HCT116 (cell line): ENCODE data around the gene CXCL10. TPM values are rescaled to one million over a fixed set of nuclear protein-coding genes. Genes with fewer than 3 reads are reported as not detected.
"Not testable (repeated sequence)": the region's sequence is repeated elsewhere in the genome, so short reads cannot be mapped to it uniquely, and the experiment has no call there.

Experiments used
- ATAC-seq: fragments of 200-7000 bp; cut with Tn5 transposase; 2 replicates; pipeline ENCODE4 v1.9.1; 2020; ENCODE audit warnings: mild to moderate bottlenecking, moderate library complexity
- BruUV-seq: library from RNA; stranded (reverse); fragments of 400-500 nt; replicated peaks from 2 replicates; lab custom pipeline; 2021; lab: Mats Ljungman, UMichigan
- CTCF ChIA-PET: fragments of 300-600 bp; sonication (Branson Sonifier 250); formaldehyde crosslinking; loops from one replicate; lab custom pipeline; 2021; ENCODE audit warnings: antibody characterized with exemption; lab: Charles Lee
- POLR2A ChIA-PET: fragments of 300-600, 350-600 bp; sonication (Branson Sonifier 250); formaldehyde crosslinking; loops from one replicate; lab custom pipeline; 2021; ENCODE audit warnings: antibody characterized with exemption; lab: Charles Lee
- RAD21 ChIA-PET, 2 experiments: fragments of 300-600 bp; sonication (Branson Sonifier 250); formaldehyde crosslinking; loops; one replicate each; lab custom pipeline; 2023; ENCODE audit warnings: low total read pairs in 2 of 2; ENCODE audit not compliant: uncharacterized antibody in 2 of 2, unreplicated experiment in 2 of 2, low non-redundant PET in 1 of 2; lab: Charles Lee
- DNase-seq: peaks from one replicate; pipeline ENCODE4 v3.0.0-alpha.2; 2010; ENCODE audit warnings: low read depth, low spot score
- H2AFZ ChIP-seq: fragments of 200-600 bp; shearing (Covaris generic), sonication (generic); 2 replicates; pipeline ENCODE4 v1.6.1; 2017; ENCODE audit warnings: low read depth, mixed run types, mixed read lengths, antibody characterized with exemption, low read length; ENCODE audit not compliant: poor library complexity, severe bottlenecking
- H3K27ac ChIP-seq: 2 replicates; pipeline ENCODE4 v1.5.1; 2012; ENCODE audit warnings: low read depth, low read length
- H3K27me3 ChIP-seq: fragments of 200-600 bp; sonication (generic); 2 replicates; pipeline ENCODE4 v1.6.1; 2016; ENCODE audit warnings: mixed run types, low read length, mixed read lengths; ENCODE audit not compliant: insufficient read depth
- H3K36me3 ChIP-seq, 2 experiments: fragments of 200-500 bp in 1 of 2; fragments of 200-600 bp in 1 of 2; sonication (Bioruptor generic) in 1 of 2; sonication (generic) in 1 of 2; 2 replicates each; pipeline versions ENCODE4 v1.5.1 to v1.6.1; 2014 to 2016; ENCODE audit warnings: low read length in 2 of 2, inconsistent platforms in 1 of 2, mixed read lengths in 1 of 2, mixed run types in 1 of 2; ENCODE audit not compliant: insufficient read depth in 2 of 2, control insufficient read depth in 1 of 2
- H3K4me1 ChIP-seq, 2 experiments: fragments of 200-600 bp in 1 of 2; sonication (generic) in 1 of 2; 2 replicates each; pipeline versions ENCODE4 v1.5.1 to v1.6.1; 2012 to 2017; ENCODE audit warnings: low read length in 2 of 2, inconsistent platforms in 1 of 2, mild to moderate bottlenecking in 1 of 2, mixed read lengths in 1 of 2, mixed run types in 1 of 2, moderate library complexity in 1 of 2; ENCODE audit not compliant: insufficient read depth in 2 of 2, control insufficient read depth in 1 of 2
- H3K4me2 ChIP-seq: fragments of 200-600 bp; sonication (generic); 2 replicates; pipeline ENCODE4 v1.6.1; 2017; ENCODE audit warnings: mixed run types, low read length, mixed read lengths
- H3K4me3 ChIP-seq, 2 experiments: fragments of 200-600 bp in 1 of 2; sonication (generic) in 1 of 2; replicated peaks in 1 of 2; 2 replicates each; pipeline ENCODE4 v1.5.1; 2011 to 2016; ENCODE audit warnings: low read length in 2 of 2, control low read depth in 1 of 2, low read depth in 1 of 2, mild to moderate bottlenecking in 1 of 2, mixed read lengths in 1 of 2, mixed run types in 1 of 2
- H3K79me2 ChIP-seq: fragments of 200-600 bp; sonication (generic); 2 replicates; pipeline ENCODE4 v1.6.1; 2017; ENCODE audit warnings: mild to moderate bottlenecking, mixed run types, low read length, moderate library complexity, mixed read lengths; ENCODE audit not compliant: insufficient read depth
- H3K9ac ChIP-seq: fragments of 200-600 bp; sonication (generic); 2 replicates; pipeline ENCODE4 v1.6.1; 2016; ENCODE audit warnings: low read length, mixed read lengths
- H3K9me2 ChIP-seq: fragments of 200-600 bp; sonication (generic), shearing (Covaris generic); 2 replicates; pipeline ENCODE4 v1.6.1; 2017; ENCODE audit warnings: mixed run types, mild to moderate bottlenecking, moderate library complexity; ENCODE audit not compliant: insufficient read depth
- H3K9me3 ChIP-seq, 2 experiments: fragments of 200-500 bp in 1 of 2; fragments of 200-600 bp in 1 of 2; sonication (Bioruptor generic) in 1 of 2; sonication (generic) in 1 of 2; 2 replicates each; pipeline ENCODE4 v1.6.1; 2014 to 2017; ENCODE audit warnings: low read length in 2 of 2, mixed read lengths in 2 of 2, inconsistent platforms in 1 of 2, low read depth in 1 of 2, mild to moderate bottlenecking in 1 of 2, mixed run types in 1 of 2, moderate library complexity in 1 of 2; ENCODE audit not compliant: control insufficient read depth in 1 of 2, insufficient read depth in 1 of 2
- H4K20me1 ChIP-seq: fragments of 200-600 bp; sonication (generic), shearing (Covaris generic); 2 replicates; pipeline ENCODE4 v1.6.1; 2017; ENCODE audit warnings: mixed run types, mild to moderate bottlenecking, moderate library complexity; ENCODE audit not compliant: insufficient read depth
- intact Hi-C: fragments of 100-400 bp; cut with micrococcal nuclease; formaldehyde crosslinking; loops from 2 replicates; pipeline ENCODE4 v1.10.0; 2022
- total RNA-seq: library from RNA; stranded (reverse); gene quantifications from one replicate; pipeline ENCODE4 v1.2.1, GENCODE V29; 2021; ENCODE audit not compliant: unreplicated experiment

Gene CXCL10
- total RNA-seq, 1 experiment from 2014 or later, result not detected

- intact Hi-C loops, DNase-seq, H3K4me1 ChIP-seq, POLR2A ChIA-PET, H3K79me2 ChIP-seq, H3K4me2 ChIP-seq, BruUV-seq, H3K9me3 ChIP-seq, H3K27me3 ChIP-seq, ATAC-seq, H3K9ac ChIP-seq, H4K20me1 ChIP-seq, H3K36me3 ChIP-seq, H3K9me2 ChIP-seq, H3K27ac ChIP-seq, RAD21 ChIA-PET, CTCF ChIA-PET, H2AFZ ChIP-seq, H3K4me3 ChIP-seq: not testable (repeated sequence)
These were observed 20.0 kb upstream of the CXCL10 start for GRCh38 chr4:76043306-76043705.

GRCh38 chr4:76042241-76042998, 19.1 kb upstream of the CXCL10 start:
- H3K4me2 ChIP-seq, H4K20me1 ChIP-seq, RAD21 ChIA-PET, DNase-seq, CTCF ChIA-PET, H3K36me3 ChIP-seq, H2AFZ ChIP-seq, H3K9ac ChIP-seq, BruUV-seq, H3K4me1 ChIP-seq, H3K4me3 ChIP-seq, H3K27ac ChIP-seq, H3K79me2 ChIP-seq, H3K27me3 ChIP-seq, H3K9me3 ChIP-seq, H3K9me2 ChIP-seq, ATAC-seq: not testable (repeated sequence)
- intact Hi-C loops, result loop anchor here (1.0 kb wide), 1 partner anchor 8 kb away; no protein-coding TSS in a partner anchor
- POLR2A ChIA-PET, result interaction anchor here (0.8 kb wide), 1 partner anchor 11 kb away, joined by 3 read pairs; no protein-coding TSS in a partner anchor
